Stomach (tissue), 9 donors: ENCODE measurements around the gene NCOR1. TPM values are rescaled to one million over a fixed set of nuclear protein-coding genes. Genes with fewer than 3 reads are reported as not detected.
"Not testable (repeated sequence)": the region's sequence is repeated elsewhere in the genome, so short reads cannot be mapped to it uniquely, and the experiment has no call there.

ENCODE experiments used
- DNase-seq, 2 donors: peaks; one replicate each; pipeline versions ENCODE4 v3.0.0 to v3.0.0-alpha.2; 2013 to 2019
- H3K27ac ChIP-seq, 5 donors: fragments of 200-600 bp in 4 of 5; sonication (generic) in 4 of 5; one replicate each; pipeline ENCODE4 v1.5.1; 2013 to 2019; ENCODE audit warnings: mild to moderate bottlenecking in 1 of 5, moderate library complexity in 1 of 5
- H3K27me3 ChIP-seq, 3 donors: fragments of 200-600 bp; sonication (generic); one replicate each; pipeline ENCODE4 v1.5.1; 2017 to 2019; ENCODE audit warnings: mixed run types in 1 of 3
- H3K36me3 ChIP-seq, 4 donors: fragments of 200-600 bp; sonication (generic); 1 replicate in 3 of 4; 2 replicates in 1 of 4; pipeline ENCODE4 v1.5.1; 2016 to 2019
- H3K4me1 ChIP-seq, 4 donors: fragments of 200-600 bp; sonication (generic); one replicate each; pipeline ENCODE4 v1.5.1; 2016 to 2019
- H3K4me3 ChIP-seq, 4 donors: fragments of 200-600 bp; sonication (generic) in 3 of 4; one replicate each; pipeline ENCODE4 v1.5.1; 2016 to 2019; ENCODE audit warnings: mild to moderate bottlenecking in 1 of 4
- H3K9me3 ChIP-seq, 4 donors: fragments of 200-600 bp; sonication (generic); one replicate each; pipeline ENCODE4 v1.5.1; 2016 to 2019
- EP300 ChIP-seq: sonication (generic); formaldehyde crosslinking; IDR thresholded peaks from one replicate; pipeline ENCODE4 v1.6.1; 2017; ENCODE audit warnings: antibody characterized with exemption
- POLR2A ChIP-seq, 4 donors: fragments of 450-650 bp; IDR thresholded peaks; one replicate each; pipeline ENCODE4 v1.6.1; 2016; ENCODE audit warnings: antibody characterized with exemption in 4 of 4, control low read depth in 2 of 4, mild to moderate bottlenecking in 1 of 4, moderate library complexity in 1 of 4
- POLR2AphosphoS5 ChIP-seq, 3 donors: sonication (generic); formaldehyde crosslinking; IDR thresholded peaks; one replicate each; pipeline ENCODE4 v1.6.1; 2016; ENCODE audit warnings: antibody characterized with exemption in 3 of 3
- WGBS, 5 donors: extraction: QIAGEN DNeasy Blood & Tissue Kit in 3 of 5; methylation state at CpG; one replicate each; pipeline versions ENCODE4 v1.1.5 to v1.1.7; 2013 to 2018; 5-methylcytosine and 5-hydroxymethylcytosine counted together
- intact Hi-C: fragments of 100-400 bp; cut with DNase I; formaldehyde crosslinking; loops from one replicate; pipeline ENCODE4 v1.15.1; 2023; ENCODE audit warnings: low total_unique reads
- polyA plus RNA-seq, 3 donors: library from polyadenylated mRNA; stranded (reverse); fragments of 200-250 nt; gene quantifications; one replicate each; pipeline ENCODE4 v1.2.3, GENCODE V29; 2013
- total RNA-seq, 5 donors: library from RNA; depleted of rRNA; stranded (reverse); fragments of >200 nt; gene quantifications; one replicate each; pipeline versions ENCODE4 v1.1.0 to v1.2.3, GENCODE V29; 2014 to 2016
- TF ChIP-seq, protein P1 (sequence below), 7 experiments: fragments of 450-650 bp in 4 of 7; fragments of 200-600 bp in 3 of 7; sonication (generic) in 3 of 7; IDR thresholded peaks; one replicate each; pipeline ENCODE4 v1.5.1; 2016 to 2019; ENCODE audit warnings: antibody characterized with exemption in 7 of 7, control low read depth in 2 of 7, mild to moderate bottlenecking in 1 of 7
- donor health status: healthy with polysubstance abuse.
- donor health status: Bipolar disorder and iron deficiency.
- donor health status: healthy.

Gene NCOR1
- total and polyA plus RNA-seq, 8 donors: 28.7 to 444 (median 255) TPM

DNA sequence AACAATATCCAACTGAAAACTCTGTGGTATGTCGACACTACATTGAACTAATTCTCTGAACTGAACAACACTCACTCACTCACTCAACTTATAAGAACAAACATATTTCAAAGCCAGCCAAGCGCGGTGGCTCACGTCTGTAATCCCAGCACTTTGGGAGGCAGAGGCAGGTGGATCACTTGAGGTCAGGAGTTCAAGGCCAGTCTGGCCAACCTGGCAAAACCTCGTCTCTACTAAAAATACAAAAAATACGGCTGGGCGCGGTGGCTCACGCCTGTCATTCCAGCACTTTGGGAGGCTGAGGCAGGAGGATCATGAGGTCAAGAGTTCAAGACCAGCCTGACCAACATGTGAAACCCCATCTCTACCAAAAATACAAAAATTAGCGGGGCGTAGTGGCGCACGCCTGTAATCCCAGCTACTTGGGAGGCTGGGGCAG lies 13.6 kb downstream of the NCOR1 start:
- H3K4me3 ChIP-seq, DNase-seq, H3K9me3 ChIP-seq, intact Hi-C loops, H3K27me3 ChIP-seq: not testable (repeated sequence)
- H3K4me1 ChIP-seq: peaks cover 41 to 85% (median 72%) of the 10 kb centered on the region in 4 donors
- WGBS, 5 donors: 80 to 88% (median 87%) methylated on average over 13 of the region's 13 CpGs
- H3K27ac ChIP-seq: peak overlapping the region; percentile 74 to 84 (median 81)
- H3K36me3 ChIP-seq: peaks cover 0 to 15% (median 12%) of the 10 kb centered on the region in 4 donors

DNA sequence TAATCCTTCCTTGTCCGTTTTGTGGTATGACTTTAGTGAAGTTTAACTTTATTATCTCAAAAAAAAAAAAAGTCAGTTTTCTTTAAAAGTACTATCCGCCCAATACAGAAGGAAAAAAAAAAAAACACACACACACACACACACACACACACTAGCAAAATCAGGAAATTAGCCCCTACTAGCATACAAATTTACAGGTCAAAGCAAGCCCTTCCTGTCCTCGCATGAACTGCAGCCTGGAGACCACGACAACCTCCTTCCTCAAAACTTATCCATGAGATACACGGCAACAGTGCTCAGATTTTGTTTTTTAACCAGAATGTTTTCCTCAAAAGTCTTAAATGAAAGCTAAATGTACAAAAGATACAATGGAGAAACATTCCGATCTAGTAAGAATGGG lies 16.2 kb downstream of the NCOR1 start:
- H3K36me3 ChIP-seq: peaks cover 0 to 33% (median 23%) of the 10 kb centered on the region in 4 donors
- TF ChIP-seq EP300: no peak
- TF ChIP-seq, protein P1, sequence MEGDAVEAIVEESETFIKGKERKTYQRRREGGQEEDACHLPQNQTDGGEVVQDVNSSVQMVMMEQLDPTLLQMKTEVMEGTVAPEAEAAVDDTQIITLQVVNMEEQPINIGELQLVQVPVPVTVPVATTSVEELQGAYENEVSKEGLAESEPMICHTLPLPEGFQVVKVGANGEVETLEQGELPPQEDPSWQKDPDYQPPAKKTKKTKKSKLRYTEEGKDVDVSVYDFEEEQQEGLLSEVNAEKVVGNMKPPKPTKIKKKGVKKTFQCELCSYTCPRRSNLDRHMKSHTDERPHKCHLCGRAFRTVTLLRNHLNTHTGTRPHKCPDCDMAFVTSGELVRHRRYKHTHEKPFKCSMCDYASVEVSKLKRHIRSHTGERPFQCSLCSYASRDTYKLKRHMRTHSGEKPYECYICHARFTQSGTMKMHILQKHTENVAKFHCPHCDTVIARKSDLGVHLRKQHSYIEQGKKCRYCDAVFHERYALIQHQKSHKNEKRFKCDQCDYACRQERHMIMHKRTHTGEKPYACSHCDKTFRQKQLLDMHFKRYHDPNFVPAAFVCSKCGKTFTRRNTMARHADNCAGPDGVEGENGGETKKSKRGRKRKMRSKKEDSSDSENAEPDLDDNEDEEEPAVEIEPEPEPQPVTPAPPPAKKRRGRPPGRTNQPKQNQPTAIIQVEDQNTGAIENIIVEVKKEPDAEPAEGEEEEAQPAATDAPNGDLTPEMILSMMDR (IDR thresholded peaks at IDR 0.05): no peak
- no peak for TF ChIP-seq POLR2AphosphoS5 (IDR thresholded peaks at IDR 0.05)
- TF ChIP-seq POLR2A (IDR thresholded peaks at IDR 0.05): no peak
- peak in 1 of 2 donors; percentile 44 for DNase-seq
- 25 to 35% (median 31%) methylated on average over 6 of the region's 6 CpGs for WGBS, 5 donors
- no peak overlapping the region for H3K4me3 ChIP-seq
- H3K27ac ChIP-seq: peak overlapping the region in 3 of 5 donors; percentile 44 to 84 (median 58)
- H3K9me3 ChIP-seq: no peaks in the 10 kb centered on the region
- H3K4me1 ChIP-seq: peaks cover 28 to 59% (median 52%) of the 10 kb centered on the region in 4 donors
- no peaks in the 10 kb centered on the region for H3K27me3 ChIP-seq
- intact Hi-C loops: no loop called here

DNA sequence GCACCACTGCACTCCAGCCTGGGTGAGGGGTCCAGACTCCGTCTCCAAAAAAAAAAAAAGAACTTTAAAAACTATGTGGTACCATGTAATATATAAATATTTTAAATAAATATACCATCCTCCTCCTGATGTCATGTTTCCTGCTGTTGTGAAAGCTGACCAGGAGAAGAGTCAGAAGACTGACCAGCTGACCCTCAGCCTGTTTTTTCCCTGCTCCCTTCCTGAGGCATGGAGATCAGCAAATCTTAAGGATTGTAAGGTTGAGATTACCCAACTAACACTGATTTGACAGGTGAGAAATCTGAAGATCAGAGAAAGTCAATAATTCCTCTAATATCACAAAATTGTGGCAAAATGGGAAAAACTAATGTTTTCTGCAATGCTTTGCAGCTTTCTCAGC lies 18.1 kb downstream of the NCOR1 start:
- no peak overlapping the region for H3K4me3 ChIP-seq
- no peaks in the 10 kb centered on the region for H3K27me3 ChIP-seq
- H3K36me3 ChIP-seq: peaks cover 10 to 51% (median 40%) of the 10 kb centered on the region in 4 donors
- H3K27ac ChIP-seq: no peak overlapping the region
- H3K4me1 ChIP-seq: peaks cover 17 to 41% (median 38%) of the 10 kb centered on the region in 4 donors
- intact Hi-C loops: no loop called here
- TF ChIP-seq POLR2AphosphoS5 (IDR thresholded peaks at IDR 0.05) (no peak), EP300 (no peak), POLR2A (IDR thresholded peaks at IDR 0.05) (no peak)
- TF ChIP-seq, protein P1 (IDR thresholded peaks at IDR 0.05): no peak
- no peak for DNase-seq
- H3K9me3 ChIP-seq: no peaks in the 10 kb centered on the region
- 92 to 100% (median 100%) methylated on average over 1 of the region's 1 CpG for WGBS, 5 donors

DNA sequence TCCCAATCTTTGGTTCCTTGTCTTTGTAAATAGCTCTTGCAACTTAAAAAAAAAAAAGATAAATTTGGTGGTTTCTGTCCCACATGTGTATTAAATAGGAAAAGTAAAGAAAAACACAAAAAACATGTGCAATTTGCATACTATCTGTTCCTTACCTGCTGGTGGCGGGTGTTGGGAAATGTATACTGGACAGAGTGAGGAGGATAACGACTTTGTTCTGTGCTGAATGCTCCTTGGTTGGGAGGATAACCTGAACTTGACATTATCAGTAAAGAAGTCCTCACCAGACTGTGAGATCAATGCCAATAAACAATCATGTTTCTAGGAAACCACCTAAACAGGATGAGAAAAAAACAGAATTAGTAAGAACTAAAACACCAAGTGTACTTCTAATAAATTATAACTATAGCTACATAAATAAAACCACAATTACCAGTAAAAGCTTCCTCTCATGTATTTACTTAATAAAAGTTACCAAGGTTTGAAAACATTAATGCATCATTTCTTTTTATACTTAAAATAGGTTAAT lies 21.0 kb downstream of the NCOR1 start:
- DNase-seq, H3K27me3 ChIP-seq, intact Hi-C loops, H3K9me3 ChIP-seq, H3K27ac ChIP-seq, H3K4me3 ChIP-seq: not testable (repeated sequence)
- H3K36me3 ChIP-seq: peaks cover 14 to 76% (median 60%) of the 10 kb centered on the region in 4 donors
- peaks cover 11 to 34% (median 21%) of the 10 kb centered on the region in 4 donors for H3K4me1 ChIP-seq
- 72 to 89% (median 82%) methylated on average over 2 of the region's 2 CpGs for WGBS, 5 donors

DNA sequence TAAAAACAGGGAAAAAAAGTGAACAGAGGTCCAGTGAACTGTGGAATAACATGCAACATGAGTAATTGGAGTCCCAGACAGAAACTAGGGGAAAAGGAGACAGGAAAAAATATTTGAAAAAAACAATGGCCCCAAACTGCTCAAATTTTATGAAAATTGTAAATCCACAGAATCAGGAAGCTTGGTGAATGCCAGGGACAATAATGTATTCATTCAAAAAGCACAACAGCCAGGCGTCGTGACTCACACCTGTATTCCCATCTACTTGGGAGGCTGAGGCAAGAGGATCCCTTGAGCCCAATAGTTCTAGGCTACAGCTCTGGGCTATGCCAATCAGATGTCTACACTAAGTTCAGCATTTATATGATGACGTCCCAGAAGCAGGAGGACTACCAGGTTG lies 23.7 kb downstream of the NCOR1 start:
- intact Hi-C loops: no loop called here
- 80 to 98% (median 89%) methylated on average over 3 of the region's 3 CpGs for WGBS, 5 donors
- Histone ChIP-seq H3K4me1 (peaks cover 0 to 43% (median 21%) of the 10 kb centered on the region in 4 donors), H3K9me3 (no peaks in the 10 kb centered on the region), H3K27me3 (no peaks in the 10 kb centered on the region), H3K27ac (no peak overlapping the region), H3K4me3 (no peak overlapping the region), H3K36me3 (peaks cover 14 to 83% (median 59%) of the 10 kb centered on the region in 4 donors)
- TF ChIP-seq POLR2AphosphoS5 (IDR thresholded peaks at IDR 0.05) (no peak), POLR2A (IDR thresholded peaks at IDR 0.05) (no peak), EP300 (no peak)
- TF ChIP-seq, protein P1 (IDR thresholded peaks at IDR 0.05): no peak
- no peak for DNase-seq
